ENCODE measurements around the gene CADM4. TPM values are rescaled to one million over a fixed set of nuclear protein-coding genes. Genes with fewer than 3 reads are reported as not detected.

CADM4 gene
- total and polyA plus RNA-seq, 9 of the 15 experiments (the other 6 are each of a cell fraction or from before 2014, with no cell fraction given), result 0.03 to 4.6 (median 1.3) TPM

GRCh38 chr19:43620061-43621001, 19.3 kb downstream of the CADM4 start (continued):
- TF ChIP-seq, protein P1, sequence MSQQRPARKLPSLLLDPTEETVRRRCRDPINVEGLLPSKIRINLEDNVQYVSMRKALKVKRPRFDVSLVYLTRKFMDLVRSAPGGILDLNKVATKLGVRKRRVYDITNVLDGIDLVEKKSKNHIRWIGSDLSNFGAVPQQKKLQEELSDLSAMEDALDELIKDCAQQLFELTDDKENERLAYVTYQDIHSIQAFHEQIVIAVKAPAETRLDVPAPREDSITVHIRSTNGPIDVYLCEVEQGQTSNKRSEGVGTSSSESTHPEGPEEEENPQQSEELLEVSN (IDR thresholded peaks at IDR 0.05; ENCODE audit: borderline replicate concordance in 1 of 2, extremely low read depth in 1 of 2, insufficient read depth in 1 of 2, insufficient read length in 1 of 2, low read depth in 1 of 2, low read length in 1 of 2, poor library complexity in 1 of 2, severe bottlenecking in 1 of 2), result no peak
- TF ChIP-seq POLR2AphosphoS2 (IDR thresholded peaks at IDR 0.05; ENCODE audit: low read length), result no peak
- peak; percentile 18; the same call in 1 of the 2 replicates for TF ChIP-seq STAT5A (IDR thresholded peaks at IDR 0.05; ENCODE audit: borderline replicate concordance, low read length)
- TF ChIP-seq, protein P2, sequence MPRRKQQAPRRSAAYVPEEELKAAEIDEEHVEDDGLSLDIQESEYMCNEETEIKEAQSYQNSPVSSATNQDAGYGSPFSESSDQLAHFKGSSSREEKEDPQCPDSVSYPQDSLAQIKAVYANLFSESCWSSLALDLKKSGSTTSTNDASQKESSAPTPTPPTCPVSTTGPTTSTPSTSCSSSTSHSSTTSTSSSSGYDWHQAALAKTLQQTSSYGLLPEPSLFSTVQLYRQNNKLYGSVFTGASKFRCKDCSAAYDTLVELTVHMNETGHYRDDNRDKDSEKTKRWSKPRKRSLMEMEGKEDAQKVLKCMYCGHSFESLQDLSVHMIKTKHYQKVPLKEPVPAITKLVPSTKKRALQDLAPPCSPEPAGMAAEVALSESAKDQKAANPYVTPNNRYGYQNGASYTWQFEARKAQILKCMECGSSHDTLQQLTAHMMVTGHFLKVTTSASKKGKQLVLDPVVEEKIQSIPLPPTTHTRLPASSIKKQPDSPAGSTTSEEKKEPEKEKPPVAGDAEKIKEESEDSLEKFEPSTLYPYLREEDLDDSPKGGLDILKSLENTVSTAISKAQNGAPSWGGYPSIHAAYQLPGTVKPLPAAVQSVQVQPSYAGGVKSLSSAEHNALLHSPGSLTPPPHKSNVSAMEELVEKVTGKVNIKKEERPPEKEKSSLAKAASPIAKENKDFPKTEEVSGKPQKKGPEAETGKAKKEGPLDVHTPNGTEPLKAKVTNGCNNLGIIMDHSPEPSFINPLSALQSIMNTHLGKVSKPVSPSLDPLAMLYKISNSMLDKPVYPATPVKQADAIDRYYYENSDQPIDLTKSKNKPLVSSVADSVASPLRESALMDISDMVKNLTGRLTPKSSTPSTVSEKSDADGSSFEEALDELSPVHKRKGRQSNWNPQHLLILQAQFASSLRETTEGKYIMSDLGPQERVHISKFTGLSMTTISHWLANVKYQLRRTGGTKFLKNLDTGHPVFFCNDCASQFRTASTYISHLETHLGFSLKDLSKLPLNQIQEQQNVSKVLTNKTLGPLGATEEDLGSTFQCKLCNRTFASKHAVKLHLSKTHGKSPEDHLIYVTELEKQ (CRISPR knock-in tag; IDR thresholded peaks at IDR 0.05), result no peak
- no peak for TF ChIP-seq ZNF23 (CRISPR knock-in tag; IDR thresholded peaks at IDR 0.05)
- TF ChIP-seq, protein P3, sequence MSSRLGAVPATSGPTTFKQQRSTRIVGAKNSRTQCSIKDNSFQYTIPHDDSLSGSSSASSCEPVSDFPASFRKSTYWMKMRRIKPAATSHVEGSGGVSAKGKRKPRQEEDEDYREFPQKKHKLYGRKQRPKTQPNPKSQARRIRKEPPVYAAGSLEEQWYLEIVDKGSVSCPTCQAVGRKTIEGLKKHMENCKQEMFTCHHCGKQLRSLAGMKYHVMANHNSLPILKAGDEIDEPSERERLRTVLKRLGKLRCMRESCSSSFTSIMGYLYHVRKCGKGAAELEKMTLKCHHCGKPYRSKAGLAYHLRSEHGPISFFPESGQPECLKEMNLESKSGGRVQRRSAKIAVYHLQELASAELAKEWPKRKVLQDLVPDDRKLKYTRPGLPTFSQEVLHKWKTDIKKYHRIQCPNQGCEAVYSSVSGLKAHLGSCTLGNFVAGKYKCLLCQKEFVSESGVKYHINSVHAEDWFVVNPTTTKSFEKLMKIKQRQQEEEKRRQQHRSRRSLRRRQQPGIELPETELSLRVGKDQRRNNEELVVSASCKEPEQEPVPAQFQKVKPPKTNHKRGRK (tag; IDR thresholded peaks at IDR 0.05), result no peak
- TF ChIP-seq ZNF253 (CRISPR knock-in tag; conservative IDR thresholded peaks at IDR 0.05), result no peak
- no peak for TF ChIP-seq ZNF232 (CRISPR knock-in tag; IDR thresholded peaks at IDR 0.05)
- TF ChIP-seq PHF20 (IDR thresholded peaks at IDR 0.05; ENCODE audit: partially characterized antibody), result no peak
- TF ChIP-seq E2F3 (CRISPR knock-in tag; IDR thresholded peaks at IDR 0.05), result no peak
- TF ChIP-seq BRF1 (IDR thresholded peaks at IDR 0.05; ENCODE audit: borderline replicate concordance, extremely low read depth, insufficient read length), result no peak
- TF ChIP-seq ID3 (CRISPR knock-in tag; IDR thresholded peaks at IDR 0.05), result no peak
- TF ChIP-seq ID3 (tag; IDR thresholded peaks at IDR 0.05), result no peak
- no peak for TF ChIP-seq SOX6 (IDR thresholded peaks at IDR 0.05)
- no peak for TF ChIP-seq ARID2 (IDR thresholded peaks at IDR 0.05)
- no peak for TF ChIP-seq NCOA4 (IDR thresholded peaks at IDR 0.05; ENCODE audit: partially characterized antibody)
- no peak; the same call in 1 of the 2 replicates for TF ChIP-seq EGR1 (conservative IDR thresholded peaks at IDR 0.05)
- TF ChIP-seq NONO (IDR thresholded peaks at IDR 0.05; ENCODE audit: low read depth in 2 of 2, low read length in 1 of 2), result no peak
- TF ChIP-seq RCOR1 (IDR thresholded peaks at IDR 0.05; ENCODE audit: borderline replicate concordance in 1 of 2, low read depth in 2 of 2, low read length in 2 of 2), result peak in 1 of 2 experiments; percentile 35; a peak in 1 of 4 replicates
